Colon (tissue), 2 donors: ENCODE data around the gene ZNF71.

ENCODE experiments used
- FAIRE-seq: peaks from 2 replicates; lab custom pipeline; 2012; peaks lifted over from hg19 to GRCh38; lab: Jason Lieb, UNC
- donor health status: control.
- donor health status: control.

ZNF71 gene

DNA sequence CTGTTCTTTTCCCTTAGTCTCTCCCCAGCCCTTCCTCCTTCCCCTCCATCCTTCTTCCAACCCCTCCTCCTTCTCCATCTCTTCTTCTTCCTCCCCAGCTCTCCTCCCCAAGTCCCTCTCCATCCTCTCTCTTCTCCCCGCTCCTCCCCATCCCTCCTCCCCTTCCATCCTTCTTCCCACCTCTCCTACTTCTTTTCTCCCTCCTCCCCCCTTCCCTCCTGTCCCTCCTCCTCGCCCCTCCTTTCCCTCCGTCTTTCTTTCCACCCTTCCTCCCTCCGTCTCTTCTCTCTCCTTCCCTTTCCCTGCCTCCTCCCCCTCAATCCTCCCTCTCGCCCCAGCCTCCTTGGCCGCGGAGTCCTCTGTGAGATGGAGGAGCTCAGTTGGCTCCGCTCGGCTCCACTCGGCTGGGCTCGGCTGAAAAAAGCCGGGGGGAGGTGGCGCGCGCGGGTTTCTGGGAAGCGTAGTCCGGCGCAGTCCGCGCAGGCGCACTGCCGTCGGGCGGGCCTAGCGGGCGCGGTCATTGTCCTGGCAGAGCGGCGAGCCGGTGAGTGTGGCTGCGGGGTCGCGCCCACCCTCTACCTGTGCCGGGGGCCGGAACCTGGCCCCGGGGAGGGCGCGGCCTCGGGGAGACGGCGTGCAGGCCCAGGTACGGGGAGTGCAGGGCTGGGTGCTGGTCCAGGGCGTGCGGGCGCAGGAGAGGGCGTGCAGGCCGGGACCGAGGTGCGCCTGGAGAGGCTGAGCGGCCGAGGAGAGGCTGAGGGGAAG is at the start of gene ZNF71:
Gene ZNF71, plus strand, starts transcription at position 520 of the 765 bp plus-strand sequence. CDS start 6,257 bp downstream, outside the sequence.
- no peak for FAIRE-seq

DNA sequence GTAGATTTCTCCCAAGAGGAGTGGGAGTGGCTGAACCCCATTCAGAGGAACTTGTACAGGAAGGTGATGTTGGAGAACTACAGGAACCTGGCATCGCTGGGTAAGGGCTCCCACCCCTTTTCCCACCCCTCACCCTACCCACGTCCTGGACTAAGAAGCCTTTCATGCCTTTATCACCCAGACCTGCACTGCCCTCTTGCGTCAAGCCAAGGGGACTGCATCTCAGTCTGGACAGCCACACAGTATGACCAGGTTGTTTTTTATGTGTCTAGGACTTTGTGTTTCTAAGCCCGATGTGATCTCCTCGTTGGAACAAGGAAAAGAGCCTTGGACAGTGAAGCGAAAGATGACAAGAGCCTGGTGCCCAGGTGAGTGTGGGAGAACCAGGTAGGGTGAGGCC is 47.6 kb upstream of the ZNF71 start:
- no peak for FAIRE-seq

DNA sequence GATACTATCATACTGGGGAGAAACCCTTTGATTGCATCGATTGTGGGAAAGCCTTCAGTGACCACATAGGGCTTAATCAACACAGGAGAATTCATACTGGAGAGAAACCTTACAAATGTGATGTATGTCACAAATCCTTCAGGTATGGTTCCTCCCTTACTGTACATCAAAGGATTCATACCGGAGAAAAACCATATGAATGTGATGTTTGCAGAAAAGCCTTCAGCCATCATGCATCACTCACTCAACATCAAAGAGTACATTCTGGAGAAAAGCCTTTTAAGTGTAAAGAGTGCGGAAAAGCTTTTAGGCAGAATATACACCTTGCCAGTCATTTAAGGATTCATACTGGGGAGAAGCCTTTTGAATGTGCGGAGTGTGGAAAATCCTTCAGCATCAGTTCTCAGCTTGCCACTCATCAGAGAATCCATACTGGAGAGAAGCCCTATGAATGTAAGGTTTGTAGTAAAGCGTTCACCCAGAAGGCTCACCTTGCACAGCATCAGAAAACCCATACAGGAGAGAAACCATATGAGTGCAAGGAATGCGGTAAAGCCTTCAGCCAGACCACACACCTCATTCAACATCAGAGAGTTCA is 40.7 kb upstream of the ZNF71 start:
- FAIRE-seq = no peak

DNA sequence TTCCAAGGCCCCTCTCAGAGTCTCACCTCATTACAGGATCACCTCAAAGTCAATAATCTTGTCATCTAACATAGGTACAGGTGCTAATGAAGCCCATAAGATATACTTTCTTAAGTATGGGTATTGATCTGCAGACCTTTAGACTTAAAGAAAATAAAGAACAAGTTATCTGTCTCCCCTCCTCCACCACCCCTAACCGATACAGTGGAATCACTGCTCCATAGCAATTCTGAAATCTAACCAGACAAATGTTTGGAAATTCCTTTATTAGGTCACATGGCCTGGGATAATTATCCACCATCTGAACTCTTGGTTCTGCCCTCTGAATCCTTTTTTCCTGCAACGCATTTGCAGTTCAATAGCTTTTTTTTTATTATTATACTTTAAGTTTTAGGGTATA is 32.3 kb upstream of the ZNF71 start:
- no peak for FAIRE-seq

DNA sequence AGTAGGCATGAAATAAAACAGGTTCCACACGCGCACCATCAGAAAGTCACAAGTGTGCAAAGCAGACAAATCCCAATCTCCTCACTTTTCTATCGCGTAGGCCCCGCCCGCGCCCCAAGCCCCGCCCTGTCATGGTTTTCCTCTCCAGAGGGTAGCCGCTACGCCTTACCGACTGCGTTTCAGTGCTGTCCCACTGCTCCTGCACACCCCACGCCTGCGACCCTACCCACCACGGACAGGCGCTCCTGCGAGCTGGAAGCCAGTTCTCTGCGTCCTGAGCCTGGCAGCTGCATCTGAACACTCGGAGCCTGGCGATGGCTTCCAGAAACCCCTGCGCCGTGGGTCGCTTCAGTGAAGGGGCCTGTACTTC is 28.2 kb upstream of the ZNF71 start:
- no peak for FAIRE-seq

DNA sequence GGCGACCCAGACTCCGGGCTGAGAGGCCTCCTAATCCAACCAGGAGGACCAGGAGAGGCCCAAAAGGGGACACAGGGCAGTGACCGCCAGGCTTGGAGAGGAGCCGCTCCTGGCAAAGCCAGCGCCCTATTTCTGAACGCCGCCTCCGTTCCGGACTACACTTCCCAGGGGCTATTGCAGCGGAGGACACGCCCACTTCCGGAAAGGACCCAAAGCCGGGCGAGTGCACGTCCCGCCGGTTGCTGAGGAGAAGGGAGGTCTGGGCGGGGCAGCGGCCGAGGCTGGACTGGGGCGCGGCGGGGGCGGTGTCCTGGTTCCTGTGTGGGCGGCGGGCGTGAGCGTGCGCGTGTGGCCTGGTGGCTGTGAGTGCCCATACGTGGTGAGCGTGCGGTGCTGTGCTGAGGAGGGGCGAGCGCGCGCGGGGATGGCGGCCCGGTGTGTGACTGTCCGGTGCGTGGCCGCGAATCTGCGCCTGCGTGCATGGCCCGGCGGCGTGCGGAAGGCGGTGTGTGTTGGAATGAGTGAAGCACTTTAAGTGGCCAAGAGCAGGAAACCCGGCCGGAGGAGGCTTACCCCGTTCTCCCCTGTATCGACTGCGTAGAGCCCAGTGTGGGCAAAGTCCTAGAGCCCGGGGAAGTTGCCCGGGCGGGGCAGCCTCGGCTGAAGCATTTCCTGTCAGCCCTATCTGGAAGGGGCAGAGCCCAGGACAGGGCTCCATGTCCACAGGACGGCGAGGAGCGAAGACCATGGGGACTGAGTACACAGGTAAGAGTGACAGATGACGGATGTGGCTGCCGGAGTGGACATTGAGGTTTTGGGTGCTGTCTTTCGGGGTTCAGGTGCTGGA is 27.6 kb upstream of the ZNF71 start, which contains the start of gene ZNF470:
Gene ZNF470, plus strand, starts transcription at position 195 of the 847 bp plus-strand sequence. CDS start 2,844 bp downstream, outside the sequence.
- FAIRE-seq = no peak

DNA sequence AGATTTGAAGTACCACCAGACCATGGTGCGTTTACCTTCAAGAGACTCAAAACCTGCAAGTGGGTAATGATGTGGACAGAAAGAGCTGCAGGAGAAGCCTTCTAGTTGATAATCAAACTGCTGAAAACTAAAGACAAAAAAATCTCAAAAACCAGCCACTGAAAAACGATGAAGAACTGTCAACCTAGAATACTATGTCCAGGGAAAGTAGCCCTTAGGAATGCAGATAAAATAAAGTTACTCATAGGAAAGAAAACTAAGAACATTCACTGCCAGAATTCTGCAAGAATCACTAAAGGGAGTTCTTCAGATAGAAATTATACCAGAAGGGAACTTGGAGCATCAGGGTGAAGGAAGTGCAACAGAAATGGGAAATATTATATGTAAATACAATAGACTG is 22.5 kb upstream of the ZNF71 start:
- FAIRE-seq = no peak

DNA sequence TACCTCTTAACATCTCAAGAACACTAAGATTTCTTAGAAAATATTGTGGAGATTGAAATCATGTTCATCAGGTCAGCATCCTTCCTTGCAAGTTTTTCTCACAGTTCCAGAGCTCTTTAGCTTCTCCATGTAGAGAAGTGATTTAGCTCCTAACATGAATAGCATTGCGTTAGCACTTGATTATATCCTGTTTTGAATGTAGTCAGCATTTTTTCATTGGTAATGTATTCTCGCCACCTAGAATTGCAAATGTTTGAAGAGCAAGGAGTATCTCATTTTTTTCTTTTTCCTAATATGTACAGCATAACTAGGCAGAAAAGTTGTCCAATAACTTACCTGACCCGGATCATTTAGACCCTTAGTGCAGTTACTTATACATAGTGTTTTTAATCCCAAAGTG is 21.2 kb upstream of the ZNF71 start:
- no peak for FAIRE-seq

DNA sequence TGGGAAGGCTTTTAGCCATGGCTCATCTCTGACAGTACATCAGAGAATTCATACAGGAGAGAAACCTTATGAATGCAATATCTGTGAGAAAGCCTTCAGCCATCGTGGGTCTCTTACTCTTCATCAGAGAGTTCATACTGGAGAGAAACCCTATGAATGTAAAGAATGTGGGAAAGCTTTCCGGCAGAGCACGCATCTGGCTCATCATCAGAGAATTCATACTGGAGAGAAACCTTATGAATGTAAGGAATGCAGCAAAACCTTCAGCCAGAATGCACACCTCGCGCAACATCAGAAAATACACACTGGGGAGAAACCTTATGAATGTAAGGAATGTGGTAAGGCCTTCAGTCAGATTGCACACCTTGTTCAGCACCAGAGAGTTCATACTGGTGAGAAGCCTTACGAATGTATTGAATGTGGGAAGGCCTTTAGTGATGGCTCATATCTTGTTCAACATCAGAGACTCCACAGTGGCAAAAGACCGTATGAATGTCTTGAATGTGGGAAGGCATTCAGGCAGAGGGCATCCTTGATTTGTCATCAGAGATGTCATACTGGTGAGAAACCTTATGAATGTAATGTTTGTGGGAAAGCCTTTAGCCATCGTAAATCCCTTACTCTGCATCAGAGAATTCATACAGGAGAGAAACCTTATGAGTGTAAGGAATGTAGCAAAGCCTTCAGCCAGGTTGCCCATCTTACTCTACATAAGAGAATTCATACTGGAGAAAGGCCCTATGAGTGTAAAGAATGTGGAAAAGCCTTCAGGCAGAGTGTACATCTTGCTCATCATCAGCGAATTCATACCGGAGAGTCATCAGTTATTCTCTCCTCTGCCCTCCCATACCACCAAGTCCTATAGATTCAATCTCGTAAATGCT is 17.1 kb upstream of the ZNF71 start:
- FAIRE-seq = no peak

DNA sequence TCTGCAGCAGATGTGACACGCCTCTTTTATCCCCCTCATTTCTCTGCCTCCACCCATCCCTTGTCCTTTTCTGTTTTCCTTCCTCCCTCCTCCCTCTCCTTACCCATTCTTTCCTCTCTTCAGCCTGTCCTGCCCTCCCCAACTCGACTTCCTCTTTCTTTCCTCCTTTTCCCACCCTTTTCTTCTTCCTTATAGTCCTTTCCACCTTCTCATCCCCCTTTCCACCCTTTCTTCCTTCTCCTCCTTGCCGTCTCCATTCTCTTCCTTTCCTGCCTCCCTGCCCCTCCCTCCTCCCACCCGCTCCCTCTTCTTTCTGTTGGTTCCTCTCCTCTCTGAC is 688 bp upstream of the ZNF71 start:
- FAIRE-seq = no peak

DNA sequence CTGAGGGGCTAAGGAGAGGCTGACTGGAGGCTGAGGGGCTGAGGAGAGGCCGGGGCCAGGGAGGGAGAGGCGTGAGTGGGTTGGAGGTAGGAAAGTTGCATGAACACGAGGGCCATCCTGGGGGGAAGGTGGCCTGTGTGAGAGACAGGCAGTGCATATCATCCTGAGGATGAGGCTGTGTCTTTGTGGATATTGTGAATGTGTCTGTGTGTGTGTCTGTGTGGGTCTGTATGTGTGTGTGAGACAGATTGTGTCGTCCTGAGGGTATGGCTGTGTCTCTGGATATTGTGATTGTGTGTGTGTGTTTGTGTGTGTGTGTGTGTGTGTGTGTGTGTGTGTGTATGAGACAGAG is 422 bp downstream of the ZNF71 start:
- no peak for FAIRE-seq

DNA sequence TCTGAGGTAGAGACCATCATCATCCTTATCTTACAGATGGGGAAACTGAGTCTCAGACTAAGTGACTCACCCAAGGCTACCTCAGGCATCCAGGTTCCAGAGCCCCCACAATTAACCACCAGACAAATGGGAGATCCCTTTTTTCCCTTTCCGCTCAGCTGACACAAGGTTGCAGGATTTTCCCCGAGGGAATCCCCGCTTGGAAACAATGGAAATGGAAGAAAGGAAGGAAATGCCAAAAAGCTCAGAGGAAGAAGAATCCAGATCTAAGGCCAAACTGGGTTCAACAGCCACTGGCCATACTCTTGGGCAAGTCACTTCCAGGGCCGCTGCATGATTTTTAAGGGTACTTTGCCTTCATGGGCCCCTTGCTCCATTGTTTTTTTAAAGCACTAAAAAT is 1.6 kb downstream of the ZNF71 start:
- FAIRE-seq = no peak

DNA sequence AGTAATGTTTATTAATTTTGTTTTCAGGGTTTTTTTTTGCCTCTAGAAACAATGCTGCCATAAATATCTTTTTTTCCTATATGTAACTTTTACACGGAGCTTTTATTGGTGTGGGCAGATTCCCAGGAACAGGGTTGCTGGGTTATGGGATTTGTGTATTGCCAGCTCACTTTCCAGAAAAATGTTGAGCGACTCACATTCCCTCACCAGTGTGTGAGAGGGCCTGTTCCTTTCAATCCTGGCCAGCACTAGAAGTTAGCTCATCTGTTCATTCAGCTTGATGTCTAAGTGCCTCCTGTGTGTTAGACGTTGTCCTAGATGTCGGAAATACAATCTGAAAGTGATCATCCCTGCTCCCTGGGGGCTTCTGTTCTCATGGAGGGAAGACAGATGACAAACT is 2.6 kb downstream of the ZNF71 start:
- FAIRE-seq = no peak

DNA sequence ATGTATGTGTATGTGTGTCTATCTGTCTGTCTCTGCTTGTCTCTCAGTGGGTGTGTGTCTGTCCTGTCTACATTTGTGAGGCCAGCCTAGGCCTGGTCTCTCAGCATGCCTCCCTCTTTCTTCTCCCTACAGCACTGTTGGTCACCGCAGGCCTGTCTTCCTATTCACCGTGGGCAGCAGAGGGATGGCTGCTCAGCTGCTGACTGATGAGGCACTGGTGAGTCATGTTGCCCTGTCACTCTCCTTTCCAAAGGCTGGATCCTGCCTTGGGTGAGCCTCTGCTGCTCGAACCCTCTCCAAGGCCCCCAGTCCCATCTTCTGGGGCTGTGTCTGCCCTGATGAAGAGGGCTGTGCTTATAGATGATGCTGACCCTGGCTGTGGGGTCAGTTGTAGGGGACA is 6.3 kb downstream of the ZNF71 start:
- FAIRE-seq = no peak

DNA sequence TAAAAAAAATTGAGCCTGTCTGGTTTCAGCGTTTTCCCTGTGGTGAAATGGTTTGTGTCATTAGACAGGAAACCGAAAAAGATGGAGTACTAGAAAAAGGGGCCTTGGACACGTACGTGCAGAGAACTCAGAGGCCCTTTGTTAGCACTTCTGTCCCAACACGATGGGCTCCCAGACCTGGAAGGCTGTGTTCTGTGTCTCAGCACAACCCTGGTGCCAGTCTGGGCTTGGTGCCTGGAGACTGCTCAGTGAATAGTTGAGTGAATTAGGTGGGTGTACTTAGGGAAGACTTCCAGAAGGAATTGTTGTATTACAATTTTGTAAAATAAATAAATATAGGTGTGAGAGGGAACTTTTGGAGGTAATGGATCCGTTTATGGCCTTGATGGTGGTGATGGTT is 8.7 kb downstream of the ZNF71 start:
- no peak for FAIRE-seq

DNA sequence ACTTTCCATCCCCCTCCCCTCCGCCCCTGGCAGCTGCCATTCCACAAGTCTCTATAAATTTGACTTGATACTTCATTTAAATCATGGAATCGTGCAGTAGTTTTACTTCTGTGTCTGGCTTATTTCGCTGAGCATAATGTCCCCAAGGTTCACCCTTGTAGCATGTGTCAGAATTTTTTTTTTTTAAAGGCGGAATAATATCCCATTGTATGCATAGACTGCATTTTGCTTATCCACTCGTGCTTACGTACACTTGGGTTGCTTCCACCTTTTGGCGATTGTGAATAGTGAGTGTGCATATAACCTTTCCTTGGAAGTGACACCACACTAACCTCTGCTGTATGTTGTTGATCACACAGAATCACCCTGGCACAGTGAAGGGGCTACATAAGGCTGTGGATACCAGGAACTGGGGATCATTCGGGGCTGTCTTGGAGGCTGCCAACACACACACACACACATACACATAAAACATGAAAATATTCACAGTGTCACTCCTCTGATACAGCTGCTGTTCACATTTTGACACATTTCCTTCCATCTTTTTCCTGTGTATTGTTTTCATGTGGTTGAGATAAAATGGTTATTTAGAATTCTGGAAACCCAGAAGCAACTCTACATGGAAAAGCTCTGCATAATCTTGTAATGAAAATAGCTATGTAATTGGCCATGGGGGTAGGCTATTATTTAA is 13.3 kb downstream of the ZNF71 start:
- FAIRE-seq = no peak

DNA sequence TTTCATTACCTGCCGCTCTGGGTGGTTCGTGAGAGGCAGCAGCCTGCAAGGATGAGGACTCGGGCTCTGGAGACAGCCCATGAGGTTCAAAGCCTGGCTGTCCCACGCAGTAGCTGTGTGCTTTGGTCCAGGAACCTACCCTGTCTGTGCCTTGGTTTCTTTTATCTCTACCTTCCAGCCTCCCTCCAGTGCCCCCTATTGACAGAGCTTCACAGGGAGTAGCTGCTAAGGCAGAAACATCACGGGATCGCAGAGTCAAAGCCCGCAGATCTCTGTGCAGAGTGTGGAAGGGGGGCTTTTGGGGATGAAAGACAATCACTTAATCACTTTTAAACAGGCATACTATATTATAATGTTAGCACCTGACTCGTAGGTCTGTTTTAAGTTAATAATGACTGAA is 16.2 kb downstream of the ZNF71 start:
- no peak for FAIRE-seq

DNA sequence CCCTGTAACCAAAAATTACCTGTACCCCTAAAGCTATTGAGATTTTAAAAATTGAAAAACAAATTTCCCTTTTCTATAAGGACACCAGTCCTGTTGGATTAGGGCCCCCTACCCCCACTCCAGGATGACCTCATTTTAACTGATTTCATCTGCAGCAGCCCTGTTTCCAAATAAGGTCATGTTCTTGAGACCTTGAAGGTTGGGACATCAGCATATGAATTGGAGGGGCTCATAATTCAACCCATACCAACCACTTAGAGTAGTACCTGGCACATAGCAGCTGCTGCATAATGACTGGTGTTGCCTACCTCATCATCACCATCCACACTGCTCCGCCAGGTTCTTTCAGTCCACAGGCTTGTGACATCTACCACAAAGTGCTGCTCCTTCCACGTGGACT is 17.6 kb downstream of the ZNF71 start:
- no peak for FAIRE-seq

DNA sequence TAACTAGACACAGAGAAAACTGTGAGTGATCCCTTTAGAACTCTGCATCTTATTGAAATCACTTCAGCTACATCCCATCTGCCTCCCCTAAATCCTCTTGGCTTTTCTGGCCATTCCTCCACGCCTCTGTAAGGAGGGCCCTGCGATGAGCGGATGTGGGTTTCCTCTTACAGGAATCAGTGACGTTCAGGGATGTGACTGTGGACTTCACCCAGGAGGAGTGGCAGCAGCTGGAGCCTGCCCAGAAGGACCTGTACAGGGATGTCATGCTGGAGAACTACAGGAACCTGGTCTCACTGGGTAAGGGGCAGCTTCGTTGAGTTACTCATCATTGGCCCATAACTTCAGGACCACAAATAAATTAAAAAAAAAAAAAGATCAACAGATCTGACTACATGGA is 18.5 kb downstream of the ZNF71 start:
- FAIRE-seq = no peak

DNA sequence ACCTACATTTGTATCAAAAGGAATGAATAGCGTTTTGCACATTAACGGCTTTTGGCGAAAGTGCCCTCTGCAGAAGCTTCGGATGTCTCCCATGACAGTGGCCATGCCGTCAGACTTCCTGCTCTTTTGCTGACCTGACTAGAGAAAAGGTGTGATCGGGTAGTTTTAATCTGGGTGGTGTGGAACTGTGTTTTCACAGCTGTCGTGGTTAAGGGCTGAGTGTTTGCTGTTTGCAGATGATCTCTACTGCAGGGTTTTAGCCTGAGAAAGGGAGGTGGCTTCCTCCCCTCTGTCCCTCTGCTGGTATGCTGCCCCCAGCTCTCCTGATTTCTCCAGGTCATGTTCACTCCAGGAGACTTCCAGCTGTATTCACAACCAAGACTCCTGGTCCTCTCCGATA is 22.4 kb downstream of the ZNF71 start:
- no peak for FAIRE-seq

DNA sequence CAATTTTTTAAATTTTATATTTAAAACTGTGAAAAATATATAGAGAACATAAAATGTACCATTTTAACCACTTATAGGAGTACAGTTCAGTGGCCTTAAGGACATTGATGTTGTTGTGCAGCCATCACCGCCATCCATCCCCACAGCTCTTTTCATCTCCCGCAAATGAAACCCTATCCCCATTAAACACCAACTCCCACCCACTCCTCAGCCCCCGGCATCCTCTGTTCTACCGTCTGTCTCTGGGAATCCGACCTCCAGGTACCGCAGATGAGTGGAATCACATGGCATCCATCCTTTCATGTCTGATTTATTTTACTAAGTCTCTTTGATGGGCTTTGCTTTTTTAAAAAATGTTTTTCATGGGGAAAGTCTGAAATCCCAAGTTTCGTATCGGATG is 24.0 kb downstream of the ZNF71 start:
- FAIRE-seq = no peak

DNA sequence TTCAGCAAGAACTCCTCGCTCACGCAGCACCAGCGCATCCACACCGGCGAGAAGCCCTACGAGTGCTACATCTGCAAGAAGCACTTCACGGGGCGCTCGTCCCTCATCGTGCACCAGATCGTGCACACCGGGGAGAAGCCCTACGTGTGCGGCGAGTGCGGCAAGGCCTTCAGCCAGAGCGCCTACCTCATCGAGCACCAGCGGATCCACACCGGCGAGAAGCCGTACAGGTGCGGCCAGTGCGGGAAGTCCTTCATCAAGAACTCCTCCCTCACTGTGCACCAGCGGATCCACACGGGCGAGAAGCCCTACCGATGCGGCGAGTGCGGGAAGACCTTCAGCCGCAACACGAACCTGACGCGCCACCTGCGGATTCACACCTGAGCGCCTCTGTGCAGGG is 27.3 kb downstream of the ZNF71 start:
- FAIRE-seq = no peak
